ENCODE results near the gene C1QL3. TPM values are rescaled to one million over a fixed set of nuclear protein-coding genes. Genes with fewer than 3 reads are reported as not detected.

Gene C1QL3
- total RNA-seq: not detected in 2 replicates

DNA sequence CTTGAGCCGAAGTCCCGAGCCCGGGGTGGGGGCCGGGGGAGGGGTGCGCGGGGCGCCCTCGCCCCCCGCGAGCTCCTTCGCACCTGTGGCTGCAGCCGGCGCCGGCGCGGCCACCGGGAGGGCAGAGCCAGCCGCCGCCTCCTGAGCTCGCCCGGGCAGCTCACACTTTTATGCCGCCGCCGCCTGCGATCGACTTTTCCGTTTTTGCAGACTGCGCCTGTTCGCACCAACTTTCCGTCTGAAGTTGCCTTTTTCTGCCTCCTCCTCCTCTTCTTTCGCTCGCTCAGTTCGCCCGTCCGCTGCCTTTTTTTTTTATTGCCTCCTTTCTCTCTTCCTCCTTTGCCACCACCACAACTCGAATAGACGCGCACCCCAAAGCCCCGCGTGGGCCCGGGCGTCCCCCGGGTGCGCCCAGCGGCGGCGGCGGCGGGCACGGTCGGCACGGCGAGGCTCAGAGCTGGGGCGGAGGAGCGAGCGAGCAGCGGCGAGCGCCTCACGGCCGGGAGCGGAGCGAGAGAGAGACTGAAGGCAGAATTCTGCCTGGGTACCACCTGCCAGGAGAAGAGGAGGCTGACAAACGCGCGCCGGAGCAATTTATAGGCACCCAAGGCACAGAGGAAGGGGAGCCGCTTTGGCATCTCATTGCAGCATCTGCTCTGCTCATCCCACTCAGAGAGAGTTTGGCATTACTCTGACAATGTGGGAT, at the start of gene C1QL3:
Gene C1QL3, minus strand, starts transcription at position 569 of the 706 bp plus-strand sequence. CDS start 814 bp downstream, outside the sequence.

Small RNA genes lying within 50 kb of the gene (small RNA-seq; reads per million reads assigned to genes)
- gene RNU2-18P: 0.57 reads per million, percentile 17 among the genes with 10 or more reads in this experiment

Other genes with a start within 250 kb of the C1QL3 start
- 28.1 and 32.8 TPM in 2 replicates for gene PTER, start 84.9 kb downstream of the C1QL3 start, total RNA-seq

All from articular chondrocyte of knee joint (primary cell).